HG02678 (cell line): ENCODE measurements around the gene ALDOA.
"Not testable (repeated sequence)": the region's sequence is repeated elsewhere in the genome, so short reads cannot be mapped to it uniquely, and the experiment has no call there.

Experiments used
- ATAC-seq: cut with Tn5 transposase; IDR thresholded peaks from one replicate; pipeline ENCODE4 v1.9.1; 2021; ENCODE audit warnings: mild to moderate bottlenecking, moderate library complexity; ENCODE audit not compliant: unreplicated experiment

ALDOA gene

DNA sequence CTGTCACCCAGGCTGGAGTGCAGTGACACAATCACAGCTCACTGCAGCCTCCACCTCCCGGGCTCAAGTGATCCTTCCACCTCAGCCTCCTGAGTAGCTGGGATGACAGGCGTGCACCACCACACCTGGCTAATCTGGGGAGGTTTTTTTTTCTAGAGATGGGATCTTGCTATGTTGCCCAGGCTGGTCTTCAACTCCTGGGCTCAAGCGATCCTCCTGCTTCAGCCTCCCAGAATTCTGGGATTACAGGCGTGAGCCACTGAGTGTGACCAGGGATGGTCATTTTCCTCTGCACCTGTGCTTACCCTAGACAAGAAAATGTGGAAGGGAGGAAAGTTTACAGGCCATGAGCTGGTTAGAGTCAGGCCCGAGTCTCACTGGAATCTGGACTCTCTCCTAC is 24.9 kb upstream of the ALDOA start:
- not testable (repeated sequence) for ATAC-seq

GRCh38 chr16:30041841-30042240 is 23.7 kb upstream of the ALDOA start:
- ATAC-seq: no peak

DNA sequence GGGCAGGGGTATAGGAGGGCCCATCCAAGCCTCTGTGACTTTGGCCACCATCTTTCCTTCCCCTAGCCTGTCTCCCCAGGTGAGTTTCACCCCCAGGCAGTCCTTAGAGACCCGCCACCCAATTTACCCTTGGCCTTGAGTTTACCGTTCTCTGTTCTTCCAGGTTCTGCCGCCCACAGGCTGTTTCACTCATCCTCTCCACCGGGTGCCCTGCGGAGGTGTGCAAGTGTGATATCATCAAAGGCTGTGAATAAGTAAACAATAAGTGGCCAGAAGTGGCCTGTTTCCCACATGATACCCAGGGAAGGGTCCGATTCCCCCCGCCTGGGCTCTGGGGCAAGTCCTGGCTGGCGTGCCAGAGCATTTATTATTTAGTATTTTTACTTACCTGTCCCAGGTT is 19.4 kb upstream of the ALDOA start:
- no peak for ATAC-seq

GRCh38 chr16:30046588-30046987 is 19.0 kb upstream of the ALDOA start:
- ATAC-seq: no peak

DNA sequence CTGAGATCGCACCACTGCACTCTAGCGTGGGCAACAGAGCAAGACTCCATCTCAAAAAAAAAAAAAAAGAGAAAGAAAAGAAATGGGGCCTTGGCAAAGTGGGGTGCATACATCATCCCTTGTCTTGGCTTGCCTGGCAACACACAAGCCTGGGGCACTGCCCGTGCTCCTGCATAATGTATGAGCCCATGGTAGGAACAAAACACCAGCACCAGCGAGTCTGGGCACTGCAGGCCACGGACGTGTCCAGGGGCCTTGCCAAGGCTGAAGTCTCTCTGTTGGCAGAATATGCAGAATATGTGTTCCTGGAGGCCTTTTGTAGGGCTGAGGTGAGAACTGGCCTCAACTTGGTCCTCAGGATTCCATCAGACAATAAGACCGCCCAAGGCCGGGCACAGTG is 15.7 kb upstream of the ALDOA start:
- no peak for ATAC-seq

- no peak for ATAC-seq
These were observed 14.0 kb upstream of the ALDOA start for GRCh38 chr16:30051518-30051917.

DNA sequence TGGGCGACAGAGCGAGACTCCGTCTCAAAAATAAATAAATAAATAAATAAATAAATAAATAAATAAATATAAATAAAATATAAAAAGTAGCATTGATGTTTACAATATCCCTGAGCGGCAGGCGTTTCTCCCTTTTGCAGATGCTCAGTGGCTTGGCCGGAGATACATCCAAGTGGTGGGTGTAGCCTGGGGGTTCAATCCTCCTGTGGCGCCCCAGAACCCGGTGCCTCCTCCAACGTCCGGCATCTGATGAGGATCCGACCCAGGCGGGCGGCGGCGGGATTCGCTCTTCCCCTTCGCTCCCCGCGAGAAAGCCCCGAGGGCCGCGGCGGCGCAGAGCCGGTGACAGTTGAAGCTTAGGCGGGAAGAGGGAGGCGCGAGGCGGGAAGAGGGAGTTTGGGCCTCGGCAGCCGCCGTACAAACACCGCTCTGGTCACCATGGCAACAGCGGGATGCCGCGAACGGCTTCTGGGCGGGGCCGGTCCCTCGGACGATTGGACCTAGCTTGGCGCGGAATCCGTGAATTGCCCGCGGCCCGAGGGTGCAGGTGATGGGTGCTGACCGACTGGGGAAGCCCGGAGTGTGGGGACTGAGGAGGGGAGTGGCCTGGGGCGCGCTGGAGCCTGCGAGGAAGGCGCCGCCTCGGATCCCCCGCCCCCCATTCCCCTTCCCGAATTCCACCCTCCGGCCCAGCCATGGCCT is 12.7 kb upstream of the ALDOA start:
- peak; percentile 79 for ATAC-seq

- ATAC-seq: no peak
These were observed 12.1 kb upstream of the ALDOA start for GRCh38 chr16:30053376-30054015.

DNA sequence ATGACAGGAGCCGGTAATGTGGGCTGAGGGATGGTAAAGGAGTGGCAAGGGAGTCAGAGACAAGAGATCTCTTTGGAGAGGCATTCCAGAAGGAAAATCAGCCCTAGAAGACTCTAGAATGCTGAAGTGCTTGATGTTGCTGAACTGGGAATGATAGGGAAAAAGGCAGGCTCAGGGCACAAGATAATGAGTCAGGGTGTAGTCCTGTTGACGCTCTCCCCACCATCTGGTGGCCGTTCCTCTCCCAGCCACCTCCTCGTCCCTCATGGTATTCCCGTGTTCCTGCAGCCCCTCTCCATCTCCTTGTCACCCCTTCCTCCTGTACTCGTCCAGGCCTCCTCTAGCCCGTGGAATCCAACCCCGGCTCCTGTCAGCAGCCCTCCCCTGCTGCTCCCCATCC is 11.1 kb upstream of the ALDOA start:
- no peak for ATAC-seq

- ATAC-seq: no peak
These were observed 10.5 kb upstream of the ALDOA start for GRCh38 chr16:30054959-30055553.

GRCh38 chr16:30060346-30060745 is 5.2 kb upstream of the ALDOA start:
- no peak for ATAC-seq

DNA sequence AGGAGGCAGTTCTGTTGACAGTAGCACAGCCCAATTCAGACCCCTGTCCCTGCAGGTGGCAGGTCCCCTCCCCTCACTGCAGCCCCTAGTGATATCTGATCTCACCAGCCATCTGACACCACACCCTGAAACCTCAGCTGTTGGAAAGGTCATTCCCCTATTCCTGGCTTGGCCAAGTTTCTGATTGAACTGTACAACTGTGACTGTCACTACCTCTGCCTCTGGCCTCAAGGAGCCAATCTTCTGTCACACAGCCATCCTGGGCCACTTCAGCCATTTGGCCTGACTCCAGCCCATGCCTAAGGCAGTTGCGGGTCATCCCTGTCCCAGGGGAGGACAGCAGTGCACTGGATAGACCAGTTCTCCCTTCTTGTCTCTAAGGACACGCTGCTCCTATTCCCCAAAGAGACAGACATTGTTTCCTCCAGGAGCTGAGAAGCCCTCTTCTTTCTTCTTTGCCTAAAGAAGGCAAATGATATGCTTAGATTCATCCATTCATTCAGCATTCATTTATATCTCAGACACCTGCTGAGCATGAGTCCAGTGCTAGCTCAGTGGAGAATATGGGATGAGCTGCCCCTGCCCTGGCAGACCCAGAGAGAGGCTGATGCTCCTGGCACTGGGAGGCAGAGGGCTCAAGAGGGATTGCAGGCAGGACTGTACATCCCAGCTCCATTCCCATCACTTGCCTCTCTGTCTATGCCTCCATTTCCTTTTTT is 4.6 kb upstream of the ALDOA start:
- no peak for ATAC-seq

- ATAC-seq: no peak
These were observed 2.2 kb upstream of the ALDOA start for GRCh38 chr16:30063278-30063892.

- no peak for ATAC-seq
These were observed 1.4 kb upstream of the ALDOA start for GRCh38 chr16:30063893-30064728.

DNA sequence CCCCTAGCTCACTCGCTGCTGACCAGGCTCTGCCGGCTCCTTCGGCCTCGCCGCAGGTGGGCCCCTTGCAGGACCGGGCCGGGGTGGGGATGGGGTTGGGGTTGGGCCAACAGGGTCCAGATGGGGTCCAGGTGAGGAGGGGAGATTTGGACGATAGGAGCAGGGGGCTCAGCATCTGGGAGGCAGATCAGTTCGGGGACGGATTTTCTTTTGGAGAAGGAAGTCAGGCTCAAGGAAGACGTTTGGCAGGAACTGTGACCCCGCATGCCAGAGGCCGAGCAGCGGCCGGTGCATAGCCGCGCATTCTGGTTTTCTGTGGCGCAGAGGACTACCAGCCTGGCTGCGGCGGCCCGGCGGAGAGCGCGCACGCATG is 845 bp upstream of the ALDOA start:
- ATAC-seq: no peak

DNA sequence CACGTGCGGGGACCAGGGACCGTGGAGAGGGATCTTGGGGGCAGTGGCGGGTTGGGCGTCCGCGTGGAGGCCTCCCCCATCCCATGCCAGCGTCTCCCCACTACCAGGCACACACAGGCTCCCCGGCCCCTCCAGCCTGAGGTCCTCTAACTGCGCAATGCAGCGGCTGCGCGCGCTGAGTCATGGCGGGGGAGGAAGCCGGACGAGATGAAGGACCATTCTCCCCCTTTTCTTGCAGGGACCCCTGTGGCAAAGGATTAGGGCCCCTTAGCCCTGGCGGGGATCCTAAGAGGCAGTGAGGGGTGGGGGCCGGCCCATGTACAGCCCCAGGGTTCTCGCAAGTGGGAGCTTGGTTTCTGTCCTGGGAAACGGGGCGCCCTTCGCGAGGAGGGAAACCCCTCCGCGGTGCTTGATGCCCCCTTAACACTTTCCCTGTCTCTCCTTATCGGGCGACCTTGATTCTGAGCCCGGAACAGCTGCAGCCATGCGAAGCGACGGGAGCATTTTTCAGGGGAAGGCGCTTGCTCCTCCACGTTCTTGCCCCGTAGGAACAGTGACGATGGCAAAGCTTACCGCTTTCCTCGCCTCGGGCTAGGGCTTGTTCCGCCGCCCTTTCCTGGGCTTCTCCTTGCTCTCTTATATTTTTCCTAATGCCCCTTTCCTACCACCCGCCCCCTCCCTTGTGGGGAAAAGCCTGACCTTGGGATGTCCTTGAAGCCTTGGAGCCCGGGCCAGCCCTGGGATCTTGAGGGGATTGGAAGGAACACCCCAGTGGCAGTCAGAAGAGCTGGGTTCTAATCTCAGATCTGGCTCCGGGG is 592 bp downstream of the ALDOA start:
- no peak for ATAC-seq

DNA sequence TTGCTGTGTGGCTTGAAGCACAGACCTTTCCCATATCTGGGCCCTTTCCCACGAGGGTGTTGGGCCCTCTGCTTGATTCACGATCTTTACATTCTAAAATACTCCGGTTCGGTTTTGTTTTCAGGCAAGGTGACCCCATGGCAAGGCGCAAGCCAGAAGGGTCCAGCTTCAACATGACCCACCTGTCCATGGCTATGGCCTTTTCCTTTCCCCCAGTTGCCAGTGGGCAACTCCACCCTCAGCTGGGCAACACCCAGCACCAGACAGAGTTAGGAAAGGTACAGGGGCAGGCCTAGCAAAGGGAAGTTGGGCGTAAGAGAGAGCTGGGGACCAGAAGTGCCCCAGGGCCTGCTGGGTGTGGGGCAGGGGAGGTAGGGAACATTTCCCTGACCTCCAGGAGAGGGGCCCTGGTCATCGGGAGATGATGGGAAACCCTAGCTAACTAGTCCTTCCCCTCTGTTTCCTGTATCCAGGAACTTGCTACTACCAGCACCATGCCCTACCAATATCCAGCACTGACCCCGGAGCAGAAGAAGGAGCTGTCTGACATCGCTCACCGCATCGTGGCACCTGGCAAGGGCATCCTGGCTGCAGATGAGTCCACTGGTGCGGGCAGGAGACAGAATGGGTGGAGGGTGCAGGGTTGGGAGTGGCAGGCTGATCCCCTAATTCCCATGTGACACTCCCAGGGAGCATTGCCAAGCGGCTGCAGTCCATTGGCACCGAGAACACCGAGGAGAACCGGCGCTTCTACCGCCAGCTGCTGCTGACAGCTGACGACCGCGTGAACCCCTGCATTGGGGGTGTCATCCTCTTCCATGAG is 1.4 kb downstream of the ALDOA start:
- ATAC-seq: no peak

GRCh38 chr16:30067584-30067916 is 2.0 kb downstream of the ALDOA start:
- ATAC-seq: no peak

DNA sequence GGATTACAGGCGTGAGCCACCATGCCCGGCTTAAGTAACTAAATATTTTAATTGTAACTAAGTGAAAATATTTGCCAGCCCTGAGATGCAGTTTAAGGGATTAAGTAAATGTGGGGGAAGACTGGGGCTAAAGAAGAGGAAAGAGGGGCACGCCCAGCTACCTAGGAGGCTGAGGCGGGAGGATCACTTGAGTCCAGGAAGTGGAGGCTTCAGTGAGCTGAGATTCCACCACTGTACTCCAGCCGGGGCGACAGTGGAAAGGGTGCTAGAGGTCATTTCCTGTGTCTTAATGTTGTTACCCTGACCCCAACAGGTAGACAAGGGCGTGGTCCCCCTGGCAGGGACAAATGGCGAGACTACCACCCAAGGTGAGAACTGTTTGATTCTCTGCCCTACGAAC is 2.8 kb downstream of the ALDOA start:
- ATAC-seq: no peak
